GM23338 (cell line): Measurements from ENCODE around the gene EDAR. TPM values are rescaled to one million over a fixed set of nuclear protein-coding genes. Genes with fewer than 3 reads are reported as not detected.

Experiments
- ATAC-seq: fragments of 200-7000 bp; cut with Tn5 transposase; 3 replicates; pipeline ENCODE4 v1.9.1; 2020
- DNase-seq: peaks from one replicate; pipeline ENCODE4 v3.0.0-alpha.2; 2015; ENCODE audit warnings: low spot score
- H2AFZ ChIP-seq: fragments of 200-600 bp; sonication (generic); 2 replicates; pipeline ENCODE4 v1.8.0; 2016; ENCODE audit warnings: antibody characterized with exemption, mild to moderate bottlenecking, moderate library complexity
- H3F3A ChIP-seq: fragments of 200-600 bp; sonication (generic); replicated peaks from 2 replicates; pipeline ENCODE4 v1.8.0; 2017; ENCODE audit warnings: antibody characterized with exemption, mixed run types, low read depth
- H3K27ac ChIP-seq: fragments of 200-600 bp; sonication (generic); 2 replicates; pipeline ENCODE4 v1.6.1; 2016; ENCODE audit warnings: low read depth
- H3K27me3 ChIP-seq: fragments of 200-600 bp; sonication (generic); 2 replicates; pipeline ENCODE4 v1.8.0; 2016; ENCODE audit warnings: mild to moderate bottlenecking, mixed run types, moderate library complexity; ENCODE audit not compliant: insufficient read depth
- H3K36me3 ChIP-seq: fragments of 200-600 bp; sonication (generic); 2 replicates; pipeline ENCODE4 v1.8.0; 2016; ENCODE audit warnings: mild to moderate bottlenecking; ENCODE audit not compliant: insufficient read depth
- H3K4me1 ChIP-seq: fragments of 200-600 bp; sonication (generic); 2 replicates; pipeline ENCODE4 v1.8.0; 2016; ENCODE audit warnings: mild to moderate bottlenecking, moderate library complexity; ENCODE audit not compliant: insufficient read depth
- H3K4me2 ChIP-seq: fragments of 200-600 bp; sonication (generic); 2 replicates; pipeline ENCODE4 v1.7.1; 2017; ENCODE audit warnings: mixed run types
- H3K4me3 ChIP-seq: fragments of 200-600 bp; sonication (generic); 2 replicates; pipeline ENCODE4 v1.6.1; 2016; ENCODE audit warnings: mixed run types
- H3K79me2 ChIP-seq: fragments of 200-600 bp; sonication (generic); replicated peaks from 2 replicates; pipeline ENCODE4 v1.8.0; 2017; ENCODE audit warnings: mild to moderate bottlenecking; ENCODE audit not compliant: insufficient read depth
- H3K9me2 ChIP-seq: fragments of 200-600 bp; sonication (generic); 2 replicates; pipeline ENCODE4 v1.8.0; 2017; ENCODE audit not compliant: insufficient read depth
- H4K20me1 ChIP-seq: fragments of 200-600 bp; sonication (generic); replicated peaks from 2 replicates; pipeline ENCODE4 v1.8.0; 2017; ENCODE audit warnings: mild to moderate bottlenecking; ENCODE audit not compliant: insufficient read depth
- H3K27ac Mint-ChIP-seq: 2 replicates; pipeline ENCODE4 v1.8.0; 2020; ENCODE audit warnings: inconsistent platforms, mild to moderate bottlenecking, moderate library complexity, mixed read lengths
- H3K27me3 Mint-ChIP-seq: 3 replicates; pipeline ENCODE4 v1.8.0; 2022; ENCODE audit warnings: low read depth, mild to moderate bottlenecking, moderate library complexity, mixed read lengths, inconsistent platforms; ENCODE audit not compliant: insufficient read depth, poor library complexity
- H3K36me3 Mint-ChIP-seq: 3 replicates; pipeline ENCODE4 v1.8.0; 2021; ENCODE audit warnings: low read depth, mild to moderate bottlenecking, inconsistent platforms, moderate library complexity, mixed read lengths
- H3K4me1 Mint-ChIP-seq: 3 replicates; pipeline ENCODE4 v1.8.0; 2020; ENCODE audit warnings: mild to moderate bottlenecking, inconsistent platforms, mixed read lengths
- H3K4me3 Mint-ChIP-seq: 3 replicates; pipeline ENCODE4 v1.8.0; 2021; ENCODE audit warnings: moderate library complexity, mild to moderate bottlenecking, inconsistent platforms, mixed read lengths
- H3K9me3 Mint-ChIP-seq: 3 replicates; pipeline ENCODE4 v1.8.0; 2020; ENCODE audit warnings: moderate library complexity, mild to moderate bottlenecking, inconsistent platforms, mixed read lengths
- CREB1 ChIP-seq: fragments of 250-450 bp; sonication (Bioruptor Pico); IDR thresholded peaks from 2 replicates; pipeline ENCODE4 v1.5.0; 2020; ENCODE audit warnings: low read depth, mild to moderate bottlenecking, moderate library complexity
- CTCF ChIP-seq, 2 experiments: fragments of 200-600 bp in 1 of 2; sonication (generic) in 1 of 2; conservative IDR thresholded peaks; 2 replicates each; pipeline versions ENCODE4 v1.5.1 to v1.6.1; 2016 to 2017; ENCODE audit warnings: antibody characterized with exemption in 2 of 2, low read depth in 2 of 2, mild to moderate bottlenecking in 2 of 2, moderate library complexity in 1 of 2
- EZH2phosphoT487 ChIP-seq: fragments of 200-600 bp; sonication (generic); IDR thresholded peaks from one replicate; pipeline ENCODE4 v1.8.1; 2018; ENCODE audit warnings: antibody characterized with exemption; ENCODE audit not compliant: unreplicated experiment
- JUNB ChIP-seq: IDR thresholded peaks from one replicate; pipeline ENCODE4 v1.6.1; 2016; ENCODE audit warnings: antibody characterized with exemption; ENCODE audit not compliant: unreplicated experiment
- NANOG ChIP-seq: IDR thresholded peaks from 2 replicates; pipeline ENCODE4 v1.6.1; 2016; ENCODE audit warnings: antibody characterized with exemption, borderline replicate concordance
- STAT1 ChIP-seq: IDR thresholded peaks from one replicate; pipeline ENCODE4 v1.6.1; 2016; ENCODE audit warnings: antibody characterized with exemption; ENCODE audit not compliant: unreplicated experiment
- ZNF114 ChIP-seq: fragments of 250-450 bp; sonication (Bioruptor Pico); IDR thresholded peaks from 2 replicates; pipeline ENCODE4 v1.5.0; 2020; ENCODE audit warnings: mild to moderate bottlenecking, moderate library complexity
- ZNF331 ChIP-seq: fragments of 250-450 bp; sonication (Bioruptor Pico); IDR thresholded peaks from 2 replicates; pipeline ENCODE4 v1.5.0; 2020; ENCODE audit warnings: low read depth, mild to moderate bottlenecking, moderate library complexity
- ZNF462 ChIP-seq: fragments of 250-450 bp; sonication (Bioruptor Pico); IDR thresholded peaks from 2 replicates; pipeline ENCODE4 v1.5.0; 2020; ENCODE audit warnings: mild to moderate bottlenecking, moderate library complexity
- polyA plus RNA-seq: library from polyadenylated mRNA; unstranded; fragments of >200 nt; fragmentation: Nextera tagmentation; extraction: Ambion mirVana; gene quantifications from 2 replicates; pipeline ENCODE4 v1.2.1, GENCODE V29; 2016
- total RNA-seq: library from RNA; depleted of rRNA; stranded (reverse); fragments of >200 nt; shearing (Covaris generic); gene quantifications from 2 replicates; pipeline ENCODE4 v1.2.3, GENCODE V29; 2014

The EDAR gene
- total and polyA plus RNA-seq, 2 experiments from 2014 or later: not detected

GRCh38 chr2:108981846-108982245 lies 7.2 kb downstream of the EDAR start (continued):
- TF ChIP-seq ZNF462 (CRISPR knock-in tag) (no peak), CTCF (conservative IDR thresholded peaks at IDR 0.05; ENCODE audit: low read depth in 2 of 2) (no peak), ZNF331 (CRISPR knock-in tag) (no peak), STAT1 (no peak), CREB1 (CRISPR knock-in tag) (no peak), JUNB (no peak), NANOG (no peak), EZH2phosphoT487 (no peak)

- H3F3A ChIP-seq: no peaks in the 10 kb centered on the region
- H4K20me1 ChIP-seq: no peaks in the 10 kb centered on the region
- Mint-ChIP-seq H3K4me1 (peaks cover 5% of the 10 kb centered on the region; the same call in 2 of the 3 replicates), H3K36me3 (no peaks in the 10 kb centered on the region), H3K27ac (no peak overlapping the region), H3K4me3 (no peak overlapping the region), H3K27me3 (peaks cover 12% of the 10 kb centered on the region), H3K9me3 (no peaks in the 10 kb centered on the region)
- no peak overlapping the region for H2AFZ ChIP-seq
- H3K4me1 ChIP-seq: no peaks in the 10 kb centered on the region
- no peaks in the 10 kb centered on the region for H3K79me2 ChIP-seq
- H3K27me3 ChIP-seq: no peaks in the 10 kb centered on the region
- H3K27ac ChIP-seq: no peak overlapping the region
- no peak overlapping the region for H3K4me2 ChIP-seq
- DNase-seq (no peak), ATAC-seq (no peak)
- no peaks in the 10 kb centered on the region for H3K9me2 ChIP-seq
- no peaks in the 10 kb centered on the region for H3K36me3 ChIP-seq
- no peak overlapping the region for H3K4me3 ChIP-seq
- TF ChIP-seq STAT1: no peak
- no peak for TF ChIP-seq CTCF (conservative IDR thresholded peaks at IDR 0.05; ENCODE audit: low read depth in 2 of 2)
- TF ChIP-seq ZNF114 (CRISPR knock-in tag): no peak
- TF ChIP-seq ZNF331 (CRISPR knock-in tag): no peak
- TF ChIP-seq EZH2phosphoT487: no peak
These were observed 8.9 kb downstream of the EDAR start for GRCh38 chr2:108980076-108980475.
